NCI-H1694 (cell line): Measurements from ENCODE around the gene RFX1.
"Not testable (repeated sequence)": the region's sequence is repeated elsewhere in the genome, so short reads cannot be mapped to it uniquely, and the experiment has no call there.

Source experiments
- DNase-seq: peaks from one replicate; lab custom pipeline; 2025; lab: John Stamatoyannopoulos, UW

Gene RFX1

DNA sequence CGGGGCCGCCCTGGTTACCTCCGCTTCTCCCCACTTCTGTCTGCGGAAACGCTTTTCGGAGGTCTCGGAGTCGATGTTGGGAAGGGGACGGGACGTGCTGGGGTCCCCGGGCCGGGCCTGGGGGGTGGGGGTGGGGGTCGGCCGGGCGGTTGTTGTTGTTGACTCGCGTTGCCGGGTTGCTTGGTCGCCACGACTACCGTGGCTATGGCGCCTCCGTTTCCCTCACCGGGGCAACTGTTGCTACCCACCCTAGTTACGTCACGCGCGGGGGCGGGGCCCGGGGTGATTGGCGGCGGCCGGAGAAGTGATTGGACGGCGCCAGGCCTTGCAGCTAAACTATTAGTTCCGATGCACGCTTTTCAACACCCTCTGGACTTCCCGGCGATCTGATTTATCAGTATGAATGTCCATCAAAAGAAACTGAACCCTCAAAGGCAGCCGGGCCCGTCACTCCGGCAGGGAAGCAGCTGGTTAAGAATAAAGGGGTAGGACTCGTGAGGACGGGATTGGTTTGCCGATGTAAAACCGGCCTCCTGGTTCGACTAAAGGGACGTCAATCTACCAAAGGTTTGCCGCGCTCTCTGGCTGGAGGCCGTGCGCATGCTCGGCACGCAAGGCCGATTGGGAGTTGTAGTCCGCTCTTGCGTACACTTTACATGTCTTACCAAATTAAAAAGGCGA is at the start of gene RFX1:
Gene RFX1 (minus strand): TSS at position 236 of the 681 bp plus-strand sequence. CDS start 12,477 bp downstream, outside the sequence.
- DNase-seq, result peak; percentile 99

DNA sequence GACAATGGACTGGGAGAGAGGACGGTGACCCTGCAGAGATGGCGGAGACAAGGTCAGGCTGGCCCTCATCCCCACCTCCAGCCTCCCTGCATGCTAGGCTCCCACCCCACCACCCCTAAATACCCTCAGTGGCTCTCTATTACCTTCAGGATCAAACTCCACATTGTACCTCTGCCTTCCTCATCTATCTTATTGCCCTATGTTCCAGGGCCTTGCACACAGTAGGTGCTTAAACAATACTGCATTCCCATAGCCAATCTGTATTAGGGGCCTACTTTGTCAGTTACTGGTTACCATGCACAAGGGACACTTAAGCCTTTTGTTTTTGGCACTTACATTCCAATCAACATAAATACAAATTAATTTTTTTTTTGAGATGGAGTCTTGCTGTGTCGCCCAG is 49.3 kb upstream of the RFX1 start:
- DNase-seq, result no peak

DNA sequence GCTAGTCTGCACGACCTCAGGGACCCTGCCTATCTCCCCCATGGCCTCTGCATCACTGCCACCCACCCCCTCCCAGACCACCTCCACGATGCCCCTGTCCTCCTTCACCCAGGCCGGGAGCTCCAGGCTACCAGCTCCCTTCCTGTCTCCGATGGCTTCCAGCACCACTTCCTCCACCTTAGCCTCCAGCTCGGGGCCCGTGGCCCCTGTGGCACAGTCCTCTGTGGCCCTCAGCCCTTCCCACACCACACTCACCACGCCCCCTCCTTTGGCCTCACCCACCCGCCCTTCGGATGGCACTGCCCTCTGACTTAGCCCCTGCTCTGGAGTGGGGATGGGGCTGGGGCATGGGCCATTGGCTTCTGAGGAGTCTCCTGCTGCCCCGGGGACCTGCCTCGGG is 48.6 kb upstream of the RFX1 start:
- no peak for DNase-seq

DNA sequence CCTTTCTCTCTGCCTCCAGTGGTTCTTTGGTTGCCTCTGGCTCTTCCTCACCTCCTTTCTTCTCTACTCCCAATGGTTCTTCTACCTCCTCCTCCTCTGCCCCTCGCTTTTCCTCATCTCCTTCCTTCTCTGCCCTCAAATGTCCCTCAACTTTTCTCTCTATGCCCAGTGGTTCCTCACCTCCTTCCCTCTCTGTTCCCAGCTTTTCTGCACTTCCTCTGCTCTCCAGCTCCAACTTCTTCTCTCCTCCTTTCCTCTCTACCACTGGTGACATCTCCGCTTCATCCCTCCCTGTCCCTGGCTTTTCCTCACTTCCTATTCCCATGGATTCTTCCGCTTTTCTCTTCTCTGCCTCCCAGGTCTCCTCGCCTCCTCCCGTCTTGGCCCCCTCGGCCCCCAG is 48.0 kb upstream of the RFX1 start:
- no peak for DNase-seq

DNA sequence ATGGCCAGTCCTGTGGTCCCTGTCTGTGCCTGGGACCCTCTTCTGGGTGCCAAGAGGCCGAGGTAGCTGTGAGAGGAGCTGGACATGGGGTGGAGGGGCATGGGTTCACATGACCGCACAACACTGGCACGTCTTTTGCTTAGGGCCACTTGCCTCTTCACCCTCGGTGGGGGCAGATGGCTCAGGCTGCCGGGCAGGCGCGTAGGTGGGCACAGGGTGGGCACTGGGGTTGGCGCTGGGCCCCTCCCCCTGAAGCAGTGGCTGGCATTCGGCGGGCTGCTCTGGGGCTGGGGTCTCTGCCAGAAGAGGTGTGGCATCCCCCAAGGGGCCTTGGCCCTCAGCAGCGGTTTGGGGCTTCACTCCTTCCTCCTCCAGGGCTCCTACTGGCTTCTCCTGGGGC is 47.4 kb upstream of the RFX1 start:
- DNase-seq, result no peak

DNA sequence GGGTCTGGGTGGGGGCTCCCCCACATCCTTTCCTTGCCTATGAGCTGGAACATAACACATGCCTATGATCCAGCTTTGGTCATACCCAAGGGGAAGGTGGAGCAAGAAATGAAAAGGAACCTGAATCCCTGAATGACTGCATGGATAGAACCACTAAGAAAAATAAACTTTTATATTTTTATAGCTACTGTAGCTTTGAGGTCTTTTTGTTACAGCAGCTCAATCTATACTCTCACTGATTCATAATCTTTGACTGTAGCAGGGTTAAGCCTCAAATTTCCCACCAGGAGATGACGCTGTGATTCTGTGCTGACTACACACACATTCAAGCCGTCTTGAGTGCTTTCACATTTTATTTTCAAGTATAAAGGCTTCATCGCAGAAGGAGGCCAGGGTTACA is 46.9 kb upstream of the RFX1 start:
- no peak for DNase-seq

DNA sequence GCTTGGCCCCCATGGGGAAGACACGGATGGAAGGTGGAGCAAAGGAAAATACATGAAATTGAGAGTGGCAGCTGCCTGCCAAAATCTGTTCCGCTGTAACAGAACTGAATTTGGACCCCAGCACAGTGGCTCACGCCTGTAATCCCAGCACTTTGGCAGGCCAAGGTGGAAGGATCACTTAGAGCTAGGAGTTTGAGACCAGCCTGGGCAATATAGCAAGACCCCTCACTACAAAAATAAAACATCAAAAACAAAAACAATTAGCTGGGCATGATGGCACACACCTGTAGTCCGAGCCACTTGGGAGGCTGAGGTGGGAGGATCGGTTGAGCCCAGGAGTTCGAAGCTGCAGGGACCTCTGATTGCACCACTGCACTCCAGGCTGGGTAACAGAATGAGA is 46.4 kb upstream of the RFX1 start:
- DNase-seq, result no peak

DNA sequence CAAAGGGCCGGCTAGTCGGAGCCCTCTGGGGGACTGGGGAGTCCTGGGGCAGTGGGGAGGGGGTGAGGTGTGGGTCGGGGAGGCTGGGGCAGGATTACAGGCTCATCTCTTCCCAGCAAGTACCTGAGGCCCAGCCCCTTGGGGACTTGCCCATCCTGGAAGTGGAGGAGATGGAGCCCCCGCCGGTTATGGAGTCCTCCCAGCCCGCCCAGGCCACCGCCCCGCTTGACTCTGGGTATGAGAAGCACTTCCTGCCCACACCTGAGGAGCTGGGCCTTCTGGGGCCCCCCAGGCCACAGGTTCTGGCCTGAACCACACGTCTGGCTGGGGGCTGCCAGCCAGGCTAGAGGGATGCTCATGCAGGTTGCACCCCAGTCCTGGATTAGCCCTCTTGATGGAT is 45.9 kb upstream of the RFX1 start:
- DNase-seq, result no peak

DNA sequence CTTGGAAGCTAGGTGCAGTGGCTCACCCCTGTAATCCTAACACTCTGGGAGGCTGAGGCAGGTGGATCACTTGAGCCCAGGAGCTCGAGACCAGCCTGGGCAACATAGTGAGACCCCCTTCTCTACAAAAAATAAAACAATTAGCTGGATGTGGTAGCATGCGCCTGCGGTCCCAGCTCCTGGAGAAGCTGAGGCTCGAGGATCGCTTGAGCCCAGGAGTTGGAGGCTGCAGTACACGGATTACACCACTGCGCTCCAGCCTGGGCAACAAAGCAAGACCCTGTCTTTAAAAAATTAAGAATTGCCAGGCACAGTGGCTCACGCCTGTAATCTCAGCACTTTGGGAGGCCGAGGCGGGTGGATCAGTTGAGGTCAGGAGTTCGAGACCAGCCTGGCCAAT is 44.8 kb upstream of the RFX1 start:
- not testable (repeated sequence) for DNase-seq

DNA sequence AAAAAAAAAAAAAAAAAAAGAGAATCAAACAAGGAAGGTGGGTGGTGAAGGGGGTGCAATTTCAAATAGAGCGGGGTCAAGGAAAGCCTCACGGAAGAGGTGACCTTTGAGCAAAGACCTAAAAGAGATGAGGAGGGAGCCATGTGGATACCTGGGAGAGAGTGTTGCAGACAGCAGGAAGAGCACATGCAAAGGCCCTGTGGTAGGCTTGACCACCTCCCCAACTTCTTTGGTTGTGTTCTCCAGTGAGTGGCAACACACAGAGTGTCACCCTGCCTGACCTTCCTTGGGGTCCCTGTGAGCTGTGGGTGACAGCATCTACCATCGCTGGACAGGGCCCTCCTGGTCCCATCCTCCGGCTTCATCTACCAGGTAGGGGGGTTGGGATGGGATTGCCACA is 44.4 kb upstream of the RFX1 start:
- DNase-seq, result no peak

DNA sequence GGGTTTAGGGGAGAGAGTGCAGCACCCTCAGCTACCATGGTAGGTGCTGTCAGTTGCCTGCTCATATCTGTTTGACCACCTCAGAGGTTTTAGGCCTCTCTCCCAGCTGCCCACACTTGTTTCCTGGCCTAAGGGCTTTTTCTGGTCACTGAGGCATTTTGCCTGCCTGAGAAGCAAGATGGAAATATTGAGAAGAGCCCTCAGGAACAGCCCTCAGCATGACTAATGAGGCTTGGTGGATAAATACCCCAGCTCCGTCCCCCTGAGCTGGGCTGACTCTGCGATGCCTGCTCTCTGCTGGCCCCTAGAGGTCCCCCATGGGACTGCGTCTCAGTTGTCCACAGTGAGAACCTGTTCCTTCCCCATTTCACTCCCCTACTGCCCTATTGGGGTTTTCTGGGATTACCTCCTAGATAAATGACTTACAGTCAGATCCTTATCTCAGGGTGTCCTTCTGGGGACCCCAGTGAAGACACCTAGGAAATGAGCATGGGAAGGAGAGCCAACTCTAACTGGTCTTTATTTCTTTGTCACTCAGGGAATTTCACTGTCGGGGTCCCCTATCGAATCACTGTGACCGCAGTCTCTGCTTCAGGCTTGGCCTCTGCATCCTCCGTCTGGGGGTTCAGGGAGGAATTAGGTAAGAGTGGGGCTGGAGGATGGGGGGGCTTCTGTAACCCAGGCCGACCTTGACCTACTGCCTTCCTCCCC is 42.5 kb upstream of the RFX1 start:
- peak; percentile 20 for DNase-seq

DNA sequence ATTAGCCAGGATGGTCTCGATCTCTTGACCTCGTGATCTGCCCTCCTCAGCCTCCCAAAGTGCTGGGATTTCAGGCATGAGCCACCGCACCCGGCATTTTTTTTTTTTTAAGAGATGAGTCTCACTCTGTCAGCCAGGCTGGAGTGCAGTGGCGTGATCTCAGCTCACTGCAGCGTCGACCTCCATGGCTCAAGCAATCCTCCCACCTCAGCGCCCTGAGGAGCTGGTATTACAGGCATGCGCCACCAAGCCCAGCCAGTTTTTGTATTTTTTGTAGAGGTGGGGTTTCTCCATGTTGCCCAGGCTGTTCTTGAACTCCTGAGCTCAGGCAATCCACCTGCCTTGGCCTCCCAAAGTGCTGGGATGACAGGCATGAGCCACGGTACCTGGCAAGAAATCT is 41.7 kb upstream of the RFX1 start:
- not testable (repeated sequence) for DNase-seq

DNA sequence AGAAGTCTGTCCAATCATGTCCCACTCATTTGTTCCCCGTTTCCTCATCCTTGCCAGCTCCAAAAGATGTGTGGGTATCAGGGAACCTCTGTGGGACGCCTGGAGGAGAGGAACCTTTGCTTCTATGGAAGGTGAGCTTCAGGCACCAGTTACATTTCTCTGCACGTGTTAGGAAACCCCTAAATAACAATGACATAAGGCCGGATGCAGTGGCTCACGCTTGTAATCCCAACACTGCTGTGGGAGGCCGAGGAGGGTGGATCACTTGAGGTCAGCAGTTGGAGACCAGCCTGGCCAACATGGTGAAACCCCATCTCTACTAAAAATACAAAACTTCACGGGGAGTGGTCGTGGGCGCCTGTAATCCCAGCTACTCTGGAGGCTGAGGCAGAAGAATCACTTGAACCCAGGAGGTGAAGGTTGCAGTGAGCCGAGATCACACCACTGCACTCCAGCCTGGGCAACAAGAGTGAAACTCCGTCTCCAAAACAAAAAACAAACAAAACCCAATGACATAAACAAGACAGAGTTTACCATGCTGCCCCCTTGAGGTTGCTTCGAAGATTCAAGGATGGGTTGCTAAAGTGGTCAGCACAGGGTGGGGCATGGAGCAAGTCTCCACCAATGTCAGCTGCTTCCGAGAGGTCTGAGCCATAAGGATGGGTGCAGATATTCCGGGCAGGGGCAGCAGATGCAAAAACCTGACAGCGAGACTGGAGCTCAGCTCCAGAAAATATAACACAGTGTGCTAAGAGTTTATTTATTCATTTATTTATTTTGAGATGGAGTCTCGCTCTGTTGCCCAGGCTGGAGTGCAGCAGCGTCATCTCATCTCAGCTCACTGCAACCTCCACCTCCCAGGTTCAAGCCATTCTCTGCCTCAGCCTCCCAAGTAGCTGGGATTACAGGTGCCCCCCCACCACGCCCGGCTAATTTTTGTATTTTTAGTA is 36.8 kb upstream of the RFX1 start:
- DNase-seq, result peak; percentile 43

DNA sequence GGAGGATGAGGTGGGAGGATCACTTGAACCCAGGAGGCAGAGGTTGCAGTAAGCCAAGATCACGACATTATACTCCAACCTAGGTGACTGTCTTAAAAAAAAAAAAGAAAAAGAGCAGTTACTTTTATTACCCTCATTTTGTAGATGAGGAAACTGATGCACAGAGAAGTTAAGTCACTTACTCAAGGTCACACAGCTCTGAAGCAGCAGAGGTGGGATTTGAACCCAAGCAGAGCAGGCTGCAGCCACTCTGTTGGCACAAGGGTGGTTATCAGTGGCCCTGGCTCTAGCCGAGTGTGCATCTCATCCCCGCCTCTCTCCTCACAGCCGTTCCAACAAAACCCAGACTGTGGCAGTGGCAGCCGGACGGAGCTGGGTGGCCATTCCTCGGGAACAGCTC is 33.1 kb upstream of the RFX1 start:
- no peak for DNase-seq

DNA sequence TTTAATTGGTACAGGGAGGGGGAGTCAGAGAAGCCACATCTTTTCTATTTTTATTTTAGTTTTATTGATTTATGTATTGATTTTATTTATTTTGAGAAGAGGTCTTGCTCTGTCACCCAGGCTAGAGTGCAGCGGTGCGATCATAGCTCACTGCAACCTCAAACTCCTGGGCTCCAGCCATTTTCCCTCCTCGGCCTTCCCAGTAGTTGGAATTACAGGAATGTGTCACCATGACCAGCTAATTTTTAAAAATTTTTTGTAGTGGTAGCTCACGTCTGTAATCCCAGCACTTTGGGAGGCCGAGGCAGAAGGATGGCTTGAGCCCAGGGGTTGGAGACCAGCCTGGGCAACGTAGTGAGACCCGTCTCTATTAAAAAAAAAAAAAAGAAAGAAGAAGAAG is 29.6 kb upstream of the RFX1 start:
- DNase-seq, result no peak

DNA sequence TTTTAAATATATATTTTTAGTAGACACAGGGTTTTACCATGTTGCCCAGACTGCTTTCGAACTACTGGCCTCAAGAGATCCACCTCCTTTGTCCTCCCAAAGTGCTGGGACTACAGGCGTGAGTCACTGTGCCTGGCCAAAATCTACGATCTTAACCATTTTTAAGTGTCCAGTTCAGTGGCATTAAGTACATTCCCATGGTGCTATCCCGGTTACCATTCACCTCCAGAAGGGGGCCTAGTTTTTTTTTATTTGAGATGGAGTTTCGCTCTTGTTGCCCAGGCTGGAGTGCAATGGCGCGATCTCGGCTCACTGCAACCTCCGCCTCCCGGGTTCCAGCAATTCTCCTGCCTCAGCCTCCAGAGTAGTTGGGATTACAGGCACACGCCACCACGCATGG is 29.0 kb upstream of the RFX1 start:
- not testable (repeated sequence) for DNase-seq

DNA sequence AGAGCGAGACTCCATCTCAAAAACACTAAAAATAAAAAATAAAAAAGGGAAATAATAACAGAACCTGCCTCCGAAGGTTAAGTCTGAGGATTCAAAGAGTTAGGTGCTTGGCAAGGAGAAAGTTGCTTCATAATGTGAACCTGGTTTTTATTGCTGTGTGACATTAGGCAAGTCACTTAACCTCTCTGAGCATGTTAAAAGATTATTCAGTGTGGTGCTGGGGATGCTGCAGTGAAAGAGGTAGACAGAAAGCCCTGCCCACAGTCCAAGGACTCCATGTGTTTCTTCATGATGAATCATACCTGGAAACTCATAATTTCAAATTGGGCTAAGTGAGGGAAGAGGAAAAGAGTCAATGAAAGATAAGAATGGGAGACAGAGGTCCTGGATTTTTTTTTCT is 27.8 kb upstream of the RFX1 start:
- no peak for DNase-seq

DNA sequence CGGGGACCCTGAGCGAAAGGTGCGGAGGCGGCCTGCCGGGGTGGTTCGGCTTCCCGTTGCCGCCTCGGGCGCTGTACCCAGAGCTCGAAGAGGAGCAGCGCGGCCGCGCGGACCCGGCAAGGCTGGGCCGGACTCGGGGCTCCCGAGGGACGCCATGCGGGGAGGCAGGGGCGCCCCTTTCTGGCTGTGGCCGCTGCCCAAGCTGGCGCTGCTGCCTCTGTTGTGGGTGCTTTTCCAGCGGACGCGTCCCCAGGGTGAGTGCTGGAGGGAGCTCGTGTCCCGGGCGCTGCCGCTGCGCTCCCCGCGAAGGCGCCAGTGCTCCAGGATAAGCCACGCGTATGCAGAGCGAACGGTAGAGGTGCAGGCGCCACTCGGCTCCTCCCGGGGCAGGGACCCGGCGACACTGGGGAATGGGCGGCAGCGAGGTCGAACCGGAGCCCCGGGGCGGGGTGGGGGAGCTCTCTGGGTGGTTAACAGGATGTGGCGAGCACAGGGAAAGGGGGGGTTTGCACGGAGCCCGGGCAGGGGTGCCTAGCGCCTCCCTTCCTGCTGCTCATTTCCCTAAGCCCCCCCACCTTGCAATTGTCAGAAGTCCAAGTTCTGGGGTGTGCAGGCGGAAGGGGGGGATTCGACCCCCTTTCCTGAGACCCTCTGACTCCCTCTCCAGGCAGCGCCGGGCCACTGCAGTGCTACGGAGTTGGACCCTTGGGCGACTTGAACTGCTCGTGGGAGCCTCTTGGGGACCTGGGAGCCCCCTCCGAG is 25.8 kb upstream of the RFX1 start, which contains the start of gene IL27RA:
Gene IL27RA (plus strand): TSS at position 44 of the 762 bp plus-strand sequence. CDS start 111 bp downstream, at position 155.
- DNase-seq, result peak; percentile 44

DNA sequence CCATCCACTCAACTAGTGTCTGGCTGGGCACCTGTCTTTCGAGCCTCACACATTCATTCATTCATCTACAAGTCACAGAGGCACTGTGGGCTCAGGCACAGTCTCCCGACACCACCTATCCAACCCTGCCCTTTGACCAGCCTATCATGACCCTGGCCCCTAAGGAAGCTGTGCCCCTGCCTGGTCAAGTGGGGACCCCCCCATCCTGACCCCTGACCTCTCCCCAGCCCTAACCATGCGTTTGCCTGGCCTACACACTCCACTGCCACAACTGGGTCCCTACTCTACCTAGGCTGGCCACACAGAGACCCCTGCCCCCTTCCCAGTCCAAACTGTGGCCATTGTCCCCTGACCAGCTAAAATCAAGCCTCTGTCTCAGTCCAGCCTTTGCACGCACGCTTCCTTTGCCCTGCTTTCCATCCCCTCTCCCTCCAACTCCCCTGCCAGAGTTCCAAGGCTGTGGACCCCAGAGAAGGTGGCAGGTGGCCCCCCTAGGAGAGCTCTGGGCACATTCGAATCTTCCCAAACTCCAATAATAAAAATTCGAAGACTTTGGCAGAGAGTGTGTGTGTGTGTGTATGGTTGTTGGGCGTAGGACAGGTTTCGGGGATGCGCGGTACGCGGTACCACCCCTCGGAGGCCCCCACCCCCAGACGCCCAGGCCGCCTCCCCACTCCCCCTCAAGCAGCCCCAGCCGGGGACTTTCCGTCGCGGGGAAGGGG is 25.0 kb upstream of the RFX1 start:
- no peak for DNase-seq

DNA sequence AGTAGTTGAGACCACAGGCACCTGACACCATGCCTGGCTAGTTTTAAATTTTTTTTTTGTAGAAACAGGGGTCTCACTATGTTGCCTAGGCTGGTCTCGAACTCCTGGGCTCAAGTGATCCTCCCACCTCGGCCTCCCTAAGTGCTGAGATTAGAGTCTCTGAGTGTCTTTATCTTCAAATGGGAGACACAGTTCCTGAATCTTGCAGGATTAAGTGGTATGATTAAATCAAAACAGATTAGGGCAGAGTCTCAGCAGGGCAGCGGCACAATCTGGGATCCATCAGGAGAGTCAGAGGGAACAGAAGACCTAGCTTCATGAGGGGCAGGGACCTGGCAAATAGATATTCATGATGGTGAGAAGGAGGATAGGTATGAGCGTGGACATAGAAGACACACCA is 22.8 kb upstream of the RFX1 start:
- DNase-seq, result no peak

DNA sequence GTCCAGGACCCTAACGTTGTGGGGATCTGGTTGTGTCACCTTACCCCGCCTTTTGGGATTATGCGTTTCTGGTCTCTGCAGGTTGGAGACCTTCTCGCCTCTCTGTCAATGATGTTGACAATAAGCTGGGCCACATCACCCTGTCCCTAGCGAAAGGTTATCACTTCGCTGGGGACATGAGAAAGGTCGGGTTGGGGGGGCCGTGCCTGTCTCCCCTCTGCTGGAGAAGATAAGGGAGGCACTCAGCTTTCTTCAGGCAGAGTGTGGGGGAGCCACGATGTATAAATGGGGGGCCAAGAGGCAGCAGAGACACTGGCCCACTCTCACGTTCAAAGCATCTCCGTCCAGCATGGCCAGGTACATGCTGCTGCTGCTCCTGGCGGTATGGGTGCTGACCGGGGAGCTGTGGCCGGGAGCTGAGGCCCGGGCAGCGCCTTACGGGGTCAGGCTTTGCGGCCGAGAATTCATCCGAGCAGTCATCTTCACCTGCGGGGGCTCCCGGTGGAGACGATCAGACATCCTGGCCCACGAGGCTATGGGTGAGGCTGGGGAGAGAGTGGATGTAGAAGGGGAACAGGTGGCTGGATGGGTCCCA is 21.8 kb upstream of the RFX1 start, which contains the start of gene RLN3:
Gene RLN3 (plus strand): TSS at position 293 of the 595 bp plus-strand sequence. CDS start 57 bp downstream, at position 350.
- DNase-seq, result no peak
